ENCODE measurements around the gene RNF212B. TPM values are rescaled to one million over a fixed set of nuclear protein-coding genes. Genes with fewer than 3 reads are reported as not detected.

The RNF212B gene
- total RNA-seq, 4 donors from 2014 or later: not detected

DNA sequence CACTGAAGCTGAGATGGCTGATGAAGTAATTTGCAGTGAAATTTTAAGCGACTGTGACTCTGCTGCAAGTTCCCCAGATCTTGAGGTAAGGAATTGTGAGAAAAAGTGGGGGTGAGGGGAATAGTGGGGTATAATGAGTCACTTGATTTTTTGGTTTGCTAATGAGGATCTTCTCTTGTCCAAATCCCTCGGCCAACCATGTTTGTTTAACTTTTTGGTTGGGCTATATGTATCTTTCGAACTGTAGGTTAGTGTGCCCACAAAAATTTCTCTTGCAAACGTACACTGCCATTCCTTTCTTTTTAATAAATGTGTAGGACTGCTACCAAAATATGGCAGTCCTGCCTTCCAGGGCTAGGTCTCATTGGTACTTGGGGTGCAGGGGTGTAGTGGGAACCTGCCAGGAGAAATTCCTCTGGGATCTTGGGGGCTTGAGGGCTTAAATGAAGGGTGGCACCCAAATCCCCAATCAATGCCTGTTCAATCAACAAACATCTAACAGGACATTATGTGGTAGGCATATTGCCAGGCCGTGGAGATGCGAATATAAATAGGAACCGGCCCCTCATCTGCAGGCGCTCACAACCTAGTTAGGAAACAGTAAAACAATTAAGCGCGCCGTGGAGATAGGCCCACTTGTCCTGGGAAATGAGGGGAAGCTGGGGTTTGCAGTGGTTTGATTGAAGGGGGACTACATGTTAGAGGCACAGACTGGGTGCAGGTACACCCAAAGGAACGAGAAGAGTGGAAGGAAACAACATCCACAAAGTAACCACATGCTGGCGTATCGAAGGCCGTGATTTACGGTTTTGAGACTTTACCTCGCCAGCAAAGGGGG lies 82.2 kb downstream of the RNF212B start:
- Histone ChIP-seq H3K36me3 (no peaks in the 10 kb centered on the region), H3K4me1 (peaks cover 6 to 9% of the 10 kb centered on the region in 2 donors), H3K27me3 (no peaks in the 10 kb centered on the region), H3K27ac (peak overlapping the region; percentile 93 to 96), H3K9me3 (no peaks in the 10 kb centered on the region), H3K4me3 (peak overlapping the region; percentile 43 to 88)
- TF ChIP-seq POLR2A (IDR thresholded peaks at IDR 0.05): no peak
- TF ChIP-seq, protein P1, sequence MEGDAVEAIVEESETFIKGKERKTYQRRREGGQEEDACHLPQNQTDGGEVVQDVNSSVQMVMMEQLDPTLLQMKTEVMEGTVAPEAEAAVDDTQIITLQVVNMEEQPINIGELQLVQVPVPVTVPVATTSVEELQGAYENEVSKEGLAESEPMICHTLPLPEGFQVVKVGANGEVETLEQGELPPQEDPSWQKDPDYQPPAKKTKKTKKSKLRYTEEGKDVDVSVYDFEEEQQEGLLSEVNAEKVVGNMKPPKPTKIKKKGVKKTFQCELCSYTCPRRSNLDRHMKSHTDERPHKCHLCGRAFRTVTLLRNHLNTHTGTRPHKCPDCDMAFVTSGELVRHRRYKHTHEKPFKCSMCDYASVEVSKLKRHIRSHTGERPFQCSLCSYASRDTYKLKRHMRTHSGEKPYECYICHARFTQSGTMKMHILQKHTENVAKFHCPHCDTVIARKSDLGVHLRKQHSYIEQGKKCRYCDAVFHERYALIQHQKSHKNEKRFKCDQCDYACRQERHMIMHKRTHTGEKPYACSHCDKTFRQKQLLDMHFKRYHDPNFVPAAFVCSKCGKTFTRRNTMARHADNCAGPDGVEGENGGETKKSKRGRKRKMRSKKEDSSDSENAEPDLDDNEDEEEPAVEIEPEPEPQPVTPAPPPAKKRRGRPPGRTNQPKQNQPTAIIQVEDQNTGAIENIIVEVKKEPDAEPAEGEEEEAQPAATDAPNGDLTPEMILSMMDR (IDR thresholded peaks at IDR 0.05): no peak
- intact Hi-C loops (cut with DNase I; ENCODE audit: low total_unique reads): no loop called here
- peak in 1 of 2 donors; percentile 49 for DNase-seq

DNA sequence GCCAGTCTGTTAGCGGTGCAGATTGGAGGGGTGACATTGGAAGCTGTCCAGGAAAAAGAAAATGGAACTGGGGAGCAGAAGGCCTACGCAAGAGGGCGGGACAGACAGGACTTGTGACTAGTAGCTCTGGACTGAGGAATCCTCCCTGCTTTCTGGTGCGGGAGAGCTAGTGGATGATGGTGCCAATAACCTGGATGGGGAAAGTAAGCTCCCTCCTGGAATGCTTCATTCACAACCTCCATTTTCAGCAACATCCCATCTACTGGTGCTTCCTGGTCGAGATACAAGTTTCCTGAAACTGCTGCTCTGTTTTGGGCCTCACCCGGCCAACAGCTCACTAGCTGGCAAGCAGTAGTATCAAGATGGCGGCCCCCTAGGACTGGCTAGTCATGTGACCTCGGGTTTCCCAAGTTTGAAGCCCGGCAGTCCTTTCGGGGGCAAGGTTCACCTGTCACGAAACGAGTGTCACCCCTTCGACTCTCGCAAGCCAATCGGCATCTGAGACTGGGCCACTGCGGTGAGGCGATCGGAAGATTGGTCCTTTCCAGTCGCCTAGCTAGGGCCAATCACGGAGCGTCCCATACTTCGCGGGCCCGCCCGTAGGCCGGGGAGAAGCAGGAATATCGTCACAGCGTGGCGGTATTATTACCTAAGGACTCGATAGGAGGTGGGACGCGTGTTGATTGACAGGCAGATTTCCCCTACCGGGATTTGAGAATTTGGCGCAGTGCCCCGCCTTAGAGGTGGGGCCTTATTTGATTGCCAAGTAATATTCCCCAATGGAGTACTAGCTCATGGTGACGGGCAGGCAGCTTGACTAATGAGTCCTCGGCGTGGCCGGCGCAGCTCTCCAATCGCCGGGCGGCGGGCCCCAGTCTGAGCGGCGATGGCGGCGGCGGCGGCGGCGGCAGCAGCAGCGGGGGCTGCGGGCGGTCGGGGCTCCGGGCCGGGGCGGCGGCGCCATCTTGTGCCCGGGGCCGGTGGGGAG lies 83.1 kb downstream of the RNF212B start, which contains the start of gene PABPN1:
PABPN1 (plus strand) TSS at position 874 of the 988 bp plus-strand sequence; CDS start at position 887, 13 bp downstream.
- intact Hi-C loops (cut with DNase I; ENCODE audit: low total_unique reads): no loop called here
- H3K27ac ChIP-seq: peak within 1 kb of the TSS; percentile 97 to 98
- H3K4me1 ChIP-seq: peaks cover 6 to 9% of the 10 kb centered on the region in 2 donors
- H3K36me3 ChIP-seq: no peaks in the 10 kb centered on the region
- TF ChIP-seq, protein P1 (IDR thresholded peaks at IDR 0.05): no peak
- TF ChIP-seq POLR2A (IDR thresholded peaks at IDR 0.05): peak; percentile 81 to 84
- H3K4me3 ChIP-seq: peak within 1 kb of the TSS; percentile 88 to 97
- peak; percentile 99 to 100 for DNase-seq
- no peaks in the 10 kb centered on the region for H3K27me3 ChIP-seq
- no peaks in the 10 kb centered on the region for H3K9me3 ChIP-seq

DNA sequence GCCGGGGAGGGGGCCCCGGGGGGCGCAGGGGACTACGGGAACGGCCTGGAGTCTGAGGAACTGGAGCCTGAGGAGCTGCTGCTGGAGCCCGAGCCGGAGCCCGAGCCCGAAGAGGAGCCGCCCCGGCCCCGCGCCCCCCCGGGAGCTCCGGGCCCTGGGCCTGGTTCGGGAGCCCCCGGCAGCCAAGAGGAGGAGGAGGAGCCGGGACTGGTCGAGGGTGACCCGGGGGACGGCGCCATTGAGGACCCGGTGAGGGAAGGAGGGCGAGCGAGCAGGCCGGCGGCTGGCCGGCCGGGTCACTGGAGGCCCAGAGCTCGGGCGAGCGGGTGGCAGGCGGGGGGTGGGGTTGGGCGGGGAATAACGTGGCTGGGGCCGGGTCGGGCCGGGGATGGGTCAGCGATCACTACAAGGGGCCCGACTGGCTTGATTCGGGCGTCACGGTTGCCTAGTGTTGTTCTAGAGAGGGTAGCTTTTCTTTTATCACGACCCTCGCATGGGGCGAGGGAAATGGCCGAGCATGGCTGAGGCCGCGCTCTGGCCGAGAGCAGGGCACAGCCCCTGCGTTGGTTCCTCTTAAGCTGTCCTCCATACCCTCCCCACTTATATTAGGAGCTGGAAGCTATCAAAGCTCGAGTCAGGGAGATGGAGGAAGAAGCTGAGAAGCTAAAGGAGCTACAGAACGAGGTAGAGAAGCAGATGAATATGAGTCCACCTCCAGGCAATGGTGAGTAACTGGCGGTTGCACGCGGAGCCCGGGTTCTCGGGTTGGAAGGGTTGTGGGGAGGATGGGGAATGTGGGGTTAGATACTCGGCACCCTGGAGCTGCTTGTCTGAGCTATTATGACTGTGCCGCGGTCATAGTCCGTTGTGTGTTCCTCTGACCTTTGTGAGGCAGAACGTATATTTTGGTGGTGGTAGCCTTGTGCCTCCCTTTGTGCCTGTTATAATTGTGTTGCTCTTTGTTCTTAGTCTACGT lies 84.1 kb downstream of the RNF212B start:
- peak in 1 of 2 donors; percentile 44 for DNase-seq
- Histone ChIP-seq H3K4me3 (peak overlapping the region; percentile 88 to 97), H3K27ac (peak overlapping the region; percentile 97 to 98), H3K4me1 (peaks cover 6 to 9% of the 10 kb centered on the region in 2 donors), H3K27me3 (no peaks in the 10 kb centered on the region), H3K36me3 (no peaks in the 10 kb centered on the region), H3K9me3 (no peaks in the 10 kb centered on the region)
- TF ChIP-seq, protein P1 (IDR thresholded peaks at IDR 0.05): no peak
- no peak for TF ChIP-seq POLR2A (IDR thresholded peaks at IDR 0.05)
- intact Hi-C loops (cut with DNase I; ENCODE audit: low total_unique reads): no loop called here

Small RNA genes lying within 50 kb of the gene (small RNA-seq; reads per million reads assigned to genes)
- gene AL049829.1 (not detected), gene RNU6-1046P (not detected)

Other genes starting within 250 kb of the RNF212B start
- 10 to 100 TPM in 2 of 4 donors, 1 to 10 TPM in 2; 7.2 to 18.6 (median 10.4) TPM for gene C14orf93, start 227.8 kb upstream of the RNF212B start, total RNA-seq
- gene PSMB5, start 203.0 kb upstream of the RNF212B start, total RNA-seq: 100 to 1,000 TPM in 2 of 4 donors, 10 to 100 TPM in 2; 18.4 to 121 (median 92.0) TPM
- not detected for gene PSMB11, start 195.7 kb upstream of the RNF212B start, total RNA-seq
- gene CDH24, start 180.4 kb upstream of the RNF212B start, total RNA-seq: 10 to 100 TPM in 3 of 4 donors, 1 to 10 TPM in 1; 6.5 to 18.0 (median 13.8) TPM
- 100 to 1,000 TPM in 2 of 4 donors, 10 to 100 TPM in 2; 52.3 to 194 (median 77.1) TPM for gene ACIN1, start 142.8 kb upstream of the RNF212B start, total RNA-seq
- 10 to 100 TPM; 12.3 to 41.6 (median 26.7) TPM for gene C14orf119, start 142.4 kb upstream of the RNF212B start, total RNA-seq
- not detected for gene CIROP, start 132.9 kb upstream of the RNF212B start, total RNA-seq
- gene CEBPE, start 118.7 kb upstream of the RNF212B start, total RNA-seq: not detected
- 100 to 1,000 TPM in 1 of 4 donors, 10 to 100 TPM in 3; 15.9 to 152 (median 49.3) TPM for gene SLC7A8, start 54.3 kb upstream of the RNF212B start, total RNA-seq
- 10 to 100 TPM in 2 of 4 donors, 1 to 10 TPM in 2; 5.1 to 26.2 (median 11.4) TPM for gene HOMEZ, start 48.2 kb downstream of the RNF212B start, total RNA-seq
- 10 to 100 TPM in 1 of 4 donors, 1 to 10 TPM in 2, under 1 TPM in 1; 0.88 to 23.5 (median 6.5) TPM for gene PPP1R3E, start 64.9 kb downstream of the RNF212B start, total RNA-seq
- 10 to 100 TPM; 16.7 to 57.6 (median 21.4) TPM for gene BCL2L2, start 68.9 kb downstream of the RNF212B start, total RNA-seq
- 100 to 1,000 TPM in 1 of 4 donors, 10 to 100 TPM in 2, 1 to 10 TPM in 1; 8.5 to 174 (median 49.4) TPM for gene PABPN1, start 83.5 kb downstream of the RNF212B start, total RNA-seq
- 10 to 100 TPM; 30.6 to 49.4 (median 41.7) TPM for gene SLC22A17, start 115.0 kb downstream of the RNF212B start, total RNA-seq
- gene EFS, start 127.2 kb downstream of the RNF212B start, total RNA-seq: 10 to 100 TPM in 3 of 4 donors, 1 to 10 TPM in 1; 4.1 to 42.4 (median 21.7) TPM
- not detected for gene IL25, start 134.9 kb downstream of the RNF212B start, total RNA-seq
- 10 to 100 TPM in 1 of 4 donors, 1 to 10 TPM in 2, not detected in 1; 1.3 to 14.9 (median 6.5) TPM for gene CMTM5, start 139.1 kb downstream of the RNF212B start, total RNA-seq
- under 1 TPM in 1 of 4 donors, not detected in 3; 0.07 TPM for gene MYH6, start 170.3 kb downstream of the RNF212B start, total RNA-seq
- gene MYH7, start 197.7 kb downstream of the RNF212B start, total RNA-seq: 1 to 10 TPM in 1 of 4 donors, not detected in 3; 1.6 TPM
- 10 to 100 TPM; 14.3 to 53.5 (median 38.9) TPM for gene NGDN, start 231.8 kb downstream of the RNF212B start, total RNA-seq